Ishikawa (cell line): ENCODE results near the gene ABCC1.

Source experiments
- CEBPB ChIP-seq: IDR thresholded peaks from 2 replicates; pipeline ENCODE4 v1.6.1; 2012
- CREB1 ChIP-seq: IDR thresholded peaks from 2 replicates; pipeline ENCODE4 v1.6.1; 2012; ENCODE audit warnings: low read depth
- EGR1 ChIP-seq: IDR thresholded peaks from 2 replicates; pipeline ENCODE4 v1.6.1; 2012
- EP300 ChIP-seq: IDR thresholded peaks from 2 replicates; pipeline ENCODE4 v1.6.1; 2012; ENCODE audit warnings: borderline replicate concordance
- FOXM1 ChIP-seq: IDR thresholded peaks from 2 replicates; pipeline ENCODE4 v1.6.1; 2012; ENCODE audit warnings: low read depth, borderline replicate concordance
- NFIC ChIP-seq: IDR thresholded peaks from 2 replicates; pipeline ENCODE4 v1.6.1; 2012
- RAD21 ChIP-seq: IDR thresholded peaks from 2 replicates; pipeline ENCODE4 v1.6.1; 2012; ENCODE audit warnings: low read depth
- REST ChIP-seq: IDR thresholded peaks from 2 replicates; pipeline ENCODE4 v1.6.1; 2012; ENCODE audit warnings: low read depth, mild to moderate bottlenecking
- TAF1 ChIP-seq: IDR thresholded peaks from 2 replicates; pipeline ENCODE4 v1.6.1; 2012; ENCODE audit warnings: low read depth, mild to moderate bottlenecking
- TCF12 ChIP-seq: IDR thresholded peaks from 2 replicates; pipeline ENCODE4 v1.6.1; 2012; ENCODE audit warnings: low read depth
- TEAD4 ChIP-seq: IDR thresholded peaks from 2 replicates; pipeline ENCODE4 v1.6.1; 2012
- USF1 ChIP-seq: IDR thresholded peaks from 2 replicates; pipeline ENCODE4 v1.6.1; 2012
- YY1 ChIP-seq: IDR thresholded peaks from 2 replicates; pipeline ENCODE4 v1.6.1; 2012; ENCODE audit warnings: low read depth
- ZBTB7A ChIP-seq: IDR thresholded peaks from 2 replicates; pipeline ENCODE4 v1.6.1; 2012; ENCODE audit warnings: low read depth
- TF ChIP-seq, protein P1 (sequence below): IDR thresholded peaks from 2 replicates; pipeline ENCODE4 v1.6.1; 2012

ABCC1 gene

GRCh38 chr16:16164243-16164642 lies 214.8 kb downstream of the ABCC1 start:
- no peak for TF ChIP-seq CEBPB
- no peak for TF ChIP-seq NFIC
- TF ChIP-seq USF1, result peak; percentile 53
- no peak for TF ChIP-seq TAF1
- no peak for TF ChIP-seq TEAD4
- TF ChIP-seq, protein P1, sequence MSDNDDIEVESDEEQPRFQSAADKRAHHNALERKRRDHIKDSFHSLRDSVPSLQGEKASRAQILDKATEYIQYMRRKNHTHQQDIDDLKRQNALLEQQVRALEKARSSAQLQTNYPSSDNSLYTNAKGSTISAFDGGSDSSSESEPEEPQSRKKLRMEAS, result no peak

GRCh38 chr16:16166085-16166484 lies 216.7 kb downstream of the ABCC1 start:
- TF ChIP-seq TEAD4 (no peak), TCF12 (no peak), RAD21 (no peak), YY1 (no peak), TAF1 (no peak), CREB1 (no peak)

DNA sequence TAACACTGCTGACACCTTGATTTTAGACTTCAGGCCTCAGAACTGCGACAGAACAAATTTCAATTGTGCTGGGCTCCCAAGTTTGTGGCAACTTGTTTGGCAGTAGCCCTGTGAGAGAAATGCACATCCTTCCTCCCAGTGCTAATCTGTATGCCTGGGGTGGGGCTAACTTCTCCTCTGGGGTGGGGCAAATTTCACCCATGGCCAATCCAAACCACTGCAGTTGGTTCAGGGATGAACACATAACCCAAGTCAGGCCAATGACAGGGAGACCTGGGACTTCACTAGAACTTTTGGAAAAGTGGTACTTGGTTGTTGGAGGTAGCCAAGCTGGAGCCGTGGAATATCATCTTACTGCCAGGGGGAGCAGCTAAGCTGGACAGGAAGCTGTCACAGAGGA lies 217.5 kb downstream of the ABCC1 start:
- TF ChIP-seq CREB1 (no peak), TAF1 (no peak), REST (no peak), FOXM1 (no peak), CEBPB (no peak), NFIC (no peak), YY1 (no peak), RAD21 (no peak), USF1 (no peak), EGR1 (no peak), TEAD4 (no peak), EP300 (no peak), TCF12 (no peak), ZBTB7A (no peak)
- TF ChIP-seq, protein P1, result no peak

DNA sequence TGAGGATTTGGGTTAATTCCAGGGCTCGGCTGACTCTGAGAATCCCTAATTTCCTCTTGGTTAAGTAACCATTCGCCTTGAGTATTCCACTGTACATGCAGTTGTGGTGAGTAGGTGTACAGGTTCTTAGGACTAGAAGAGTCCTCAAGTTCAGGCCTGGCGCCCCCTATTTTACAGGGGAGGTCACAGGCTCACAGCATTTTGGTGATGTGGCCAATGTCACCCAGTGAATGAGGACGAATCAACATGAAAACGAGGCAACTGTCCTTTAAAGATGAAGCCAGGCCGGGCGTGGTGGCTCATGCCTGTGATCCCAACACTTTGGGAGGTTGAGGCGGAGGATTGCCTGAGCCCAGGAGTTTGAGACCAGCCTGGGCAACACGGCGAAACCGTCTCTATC lies 218.5 kb downstream of the ABCC1 start:
- TF ChIP-seq FOXM1 (no peak), CEBPB (no peak), TCF12 (no peak), TEAD4 (no peak), ZBTB7A (no peak), CREB1 (no peak), RAD21 (no peak), NFIC (no peak), TAF1 (no peak), REST (no peak), USF1 (no peak), EGR1 (no peak)
- TF ChIP-seq, protein P1, result no peak

GRCh38 chr16:16168431-16168830 lies 219.0 kb downstream of the ABCC1 start:
- TF ChIP-seq YY1 (no peak), RAD21 (no peak), CEBPB (no peak), USF1 (no peak)
- TF ChIP-seq, protein P1, result no peak

- no peak for TF ChIP-seq TCF12
- TF ChIP-seq CREB1, result no peak
- TF ChIP-seq RAD21, result no peak
- TF ChIP-seq REST, result no peak
- TF ChIP-seq USF1, result no peak
- no peak for TF ChIP-seq FOXM1
- TF ChIP-seq EGR1, result no peak
- TF ChIP-seq TAF1, result no peak
- no peak for TF ChIP-seq ZBTB7A
- TF ChIP-seq CEBPB, result no peak
- TF ChIP-seq YY1, result no peak
- no peak for TF ChIP-seq NFIC
- TF ChIP-seq, protein P1, result no peak
- no peak for TF ChIP-seq TEAD4
- no peak for TF ChIP-seq EP300
These were observed 220.2 kb downstream of the ABCC1 start for GRCh38 chr16:16169615-16170014.
